ENCODE data around the gene NFATC2. TPM values are rescaled to one million over a fixed set of nuclear protein-coding genes. Genes with fewer than 3 reads are reported as not detected.

NFATC2 gene
- total RNA-seq, 1 experiment from 2014 or later, result 5.0 TPM

DNA sequence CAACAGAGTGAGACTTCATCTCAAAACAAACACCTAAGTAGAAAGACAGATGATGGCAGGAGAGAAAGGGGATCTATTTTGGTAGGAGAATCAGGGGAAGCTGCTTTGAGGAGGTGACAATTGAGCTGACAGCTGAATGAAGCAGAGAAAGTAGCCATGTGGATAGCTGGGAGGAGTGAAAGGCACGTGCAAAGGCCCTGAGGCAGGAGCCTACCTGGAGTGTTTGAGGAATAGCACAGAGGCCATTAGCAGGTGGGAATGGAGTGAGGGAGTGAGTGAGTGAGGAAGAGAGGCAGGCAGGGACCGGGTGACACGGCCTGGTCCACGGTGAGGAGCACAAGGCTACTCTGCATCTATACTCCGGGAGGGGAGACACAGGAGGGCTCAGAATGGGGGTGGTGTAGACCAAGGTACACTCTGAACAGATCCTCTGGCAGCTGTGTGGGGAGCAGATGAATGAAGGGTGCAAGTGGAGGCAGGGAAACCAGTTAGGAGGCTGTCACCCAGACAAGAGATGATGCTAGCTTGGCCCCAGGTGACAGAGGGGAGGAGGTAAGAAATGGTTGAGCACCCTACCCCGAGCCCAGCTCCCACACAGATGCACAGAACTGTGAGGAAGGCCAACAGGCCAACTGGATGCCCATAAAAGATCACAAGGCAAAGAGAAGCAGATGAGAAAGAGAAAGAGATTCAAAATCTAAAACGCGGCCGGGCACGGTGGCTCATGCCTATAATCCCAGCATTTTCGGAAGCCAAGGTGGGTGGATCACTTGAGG is 43.6 kb downstream of the NFATC2 start:
- no TSS peak for BruUV-seq (replicated peaks)
- intact Hi-C loops (cut with micrococcal nuclease), result no loop called here
- ChIA-PET RAD21 (ENCODE audit: low non-redundant PET in 1 of 2, low total read pairs in 2 of 2, uncharacterized antibody in 2 of 2, unreplicated experiment in 2 of 2) (no interaction called here), POLR2A (no interaction called here), CTCF (no interaction called here)
- TF ChIP-seq, protein P1, sequence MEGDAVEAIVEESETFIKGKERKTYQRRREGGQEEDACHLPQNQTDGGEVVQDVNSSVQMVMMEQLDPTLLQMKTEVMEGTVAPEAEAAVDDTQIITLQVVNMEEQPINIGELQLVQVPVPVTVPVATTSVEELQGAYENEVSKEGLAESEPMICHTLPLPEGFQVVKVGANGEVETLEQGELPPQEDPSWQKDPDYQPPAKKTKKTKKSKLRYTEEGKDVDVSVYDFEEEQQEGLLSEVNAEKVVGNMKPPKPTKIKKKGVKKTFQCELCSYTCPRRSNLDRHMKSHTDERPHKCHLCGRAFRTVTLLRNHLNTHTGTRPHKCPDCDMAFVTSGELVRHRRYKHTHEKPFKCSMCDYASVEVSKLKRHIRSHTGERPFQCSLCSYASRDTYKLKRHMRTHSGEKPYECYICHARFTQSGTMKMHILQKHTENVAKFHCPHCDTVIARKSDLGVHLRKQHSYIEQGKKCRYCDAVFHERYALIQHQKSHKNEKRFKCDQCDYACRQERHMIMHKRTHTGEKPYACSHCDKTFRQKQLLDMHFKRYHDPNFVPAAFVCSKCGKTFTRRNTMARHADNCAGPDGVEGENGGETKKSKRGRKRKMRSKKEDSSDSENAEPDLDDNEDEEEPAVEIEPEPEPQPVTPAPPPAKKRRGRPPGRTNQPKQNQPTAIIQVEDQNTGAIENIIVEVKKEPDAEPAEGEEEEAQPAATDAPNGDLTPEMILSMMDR (IDR thresholded peaks at IDR 0.05 in 2 of 3, conservative IDR thresholded peaks at IDR 0.05 in 1 of 3; ENCODE audit: borderline replicate concordance in 1 of 3, insufficient read depth in 1 of 3, low read depth in 2 of 3, low read length in 2 of 3), result no peak
- TF ChIP-seq JUND (IDR thresholded peaks at IDR 0.05) (no peak), RAD21 (IDR thresholded peaks at IDR 0.05; ENCODE audit: low read depth) (no peak), POLR2A (IDR thresholded peaks at IDR 0.05; ENCODE audit: borderline replicate concordance, extremely low read depth, insufficient read depth, insufficient read length) (no peak), FOSL1 (IDR thresholded peaks at IDR 0.05; ENCODE audit: low read depth) (no peak), ZNF274 (IDR thresholded peaks at IDR 0.05; ENCODE audit: low read depth, low read length) (no peak), SRF (IDR thresholded peaks at IDR 0.05; ENCODE audit: low read depth) (no peak), CBX3 (IDR thresholded peaks at IDR 0.05; ENCODE audit: low read depth) (no peak), EZH2 (IDR thresholded peaks at IDR 0.05) (no peak), ELF1 (IDR thresholded peaks at IDR 0.05; ENCODE audit: borderline replicate concordance, low read depth) (no peak)
- TF ChIP-seq, protein P2, sequence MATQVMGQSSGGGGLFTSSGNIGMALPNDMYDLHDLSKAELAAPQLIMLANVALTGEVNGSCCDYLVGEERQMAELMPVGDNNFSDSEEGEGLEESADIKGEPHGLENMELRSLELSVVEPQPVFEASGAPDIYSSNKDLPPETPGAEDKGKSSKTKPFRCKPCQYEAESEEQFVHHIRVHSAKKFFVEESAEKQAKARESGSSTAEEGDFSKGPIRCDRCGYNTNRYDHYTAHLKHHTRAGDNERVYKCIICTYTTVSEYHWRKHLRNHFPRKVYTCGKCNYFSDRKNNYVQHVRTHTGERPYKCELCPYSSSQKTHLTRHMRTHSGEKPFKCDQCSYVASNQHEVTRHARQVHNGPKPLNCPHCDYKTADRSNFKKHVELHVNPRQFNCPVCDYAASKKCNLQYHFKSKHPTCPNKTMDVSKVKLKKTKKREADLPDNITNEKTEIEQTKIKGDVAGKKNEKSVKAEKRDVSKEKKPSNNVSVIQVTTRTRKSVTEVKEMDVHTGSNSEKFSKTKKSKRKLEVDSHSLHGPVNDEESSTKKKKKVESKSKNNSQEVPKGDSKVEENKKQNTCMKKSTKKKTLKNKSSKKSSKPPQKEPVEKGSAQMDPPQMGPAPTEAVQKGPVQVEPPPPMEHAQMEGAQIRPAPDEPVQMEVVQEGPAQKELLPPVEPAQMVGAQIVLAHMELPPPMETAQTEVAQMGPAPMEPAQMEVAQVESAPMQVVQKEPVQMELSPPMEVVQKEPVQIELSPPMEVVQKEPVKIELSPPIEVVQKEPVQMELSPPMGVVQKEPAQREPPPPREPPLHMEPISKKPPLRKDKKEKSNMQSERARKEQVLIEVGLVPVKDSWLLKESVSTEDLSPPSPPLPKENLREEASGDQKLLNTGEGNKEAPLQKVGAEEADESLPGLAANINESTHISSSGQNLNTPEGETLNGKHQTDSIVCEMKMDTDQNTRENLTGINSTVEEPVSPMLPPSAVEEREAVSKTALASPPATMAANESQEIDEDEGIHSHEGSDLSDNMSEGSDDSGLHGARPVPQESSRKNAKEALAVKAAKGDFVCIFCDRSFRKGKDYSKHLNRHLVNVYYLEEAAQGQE (IDR thresholded peaks at IDR 0.05; ENCODE audit: low read depth), result no peak
- Histone ChIP-seq H3K9ac (ENCODE audit: low read length) (no peak overlapping the region), H3K4me1 (ENCODE audit: control insufficient read depth in 1 of 2, insufficient read depth in 2 of 2, low read length in 2 of 2) (peaks cover 9 to 18% of the 10 kb centered on the region in 2 experiments), H2AFZ (ENCODE audit: low read depth, low read length, poor library complexity, severe bottlenecking) (no peak overlapping the region), H3K4me3 (replicated peaks in 1 of 2; ENCODE audit: low read depth in 1 of 2, low read length in 2 of 2) (no peak overlapping the region), H3K9me2 (ENCODE audit: insufficient read depth) (no peaks in the 10 kb centered on the region), H3K4me2 (ENCODE audit: low read length) (no peak overlapping the region), H3K27ac (ENCODE audit: low read depth, low read length) (no peak overlapping the region), H3K36me3 (ENCODE audit: control insufficient read depth in 1 of 2, insufficient read depth in 2 of 2, low read length in 2 of 2) (no peaks in the 10 kb centered on the region), H3K79me2 (ENCODE audit: insufficient read depth, low read length) (no peaks in the 10 kb centered on the region), H3K27me3 (ENCODE audit: insufficient read depth, low read length) (no peaks in the 10 kb centered on the region), H3K9me3 (ENCODE audit: control insufficient read depth in 1 of 2, insufficient read depth in 1 of 2, low read depth in 1 of 2, low read length in 2 of 2) (no peaks in the 10 kb centered on the region), H4K20me1 (ENCODE audit: insufficient read depth) (no peaks in the 10 kb centered on the region)
- ATAC-seq, result no peak
- no peak for DNase-seq (ENCODE audit: low read depth, low spot score)

All from HCT116 (cell line).